HG03521 (cell line): ENCODE measurements around the gene XIRP1.
"Not testable (repeated sequence)": the region's sequence is repeated elsewhere in the genome, so short reads cannot be mapped to it uniquely, and the experiment has no call there.

Experiments
- ATAC-seq: cut with Tn5 transposase; IDR thresholded peaks from one replicate; pipeline ENCODE4 v1.9.1; 2021; ENCODE audit warnings: mild to moderate bottlenecking, moderate library complexity; ENCODE audit not compliant: unreplicated experiment

XIRP1 gene

DNA sequence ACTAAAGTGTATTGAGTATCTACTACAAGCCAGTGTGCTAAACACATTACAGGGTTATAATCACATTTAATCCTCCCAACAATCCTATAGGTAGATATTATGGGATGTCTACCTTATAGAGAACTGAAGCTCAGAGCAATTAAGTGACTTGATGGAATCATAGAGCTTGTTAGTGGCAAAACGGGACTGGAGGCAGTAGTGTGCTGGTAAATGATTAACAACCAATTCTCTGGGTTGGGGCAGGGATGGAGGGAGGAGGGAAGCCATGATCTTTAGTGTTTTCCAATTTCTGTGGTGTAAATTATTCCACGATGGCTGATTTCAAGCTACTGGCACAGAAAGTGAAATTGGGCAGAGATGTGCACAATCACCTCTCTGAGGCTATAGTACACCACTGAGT, 20.5 kb downstream of the XIRP1 start:
- no peak for ATAC-seq

DNA sequence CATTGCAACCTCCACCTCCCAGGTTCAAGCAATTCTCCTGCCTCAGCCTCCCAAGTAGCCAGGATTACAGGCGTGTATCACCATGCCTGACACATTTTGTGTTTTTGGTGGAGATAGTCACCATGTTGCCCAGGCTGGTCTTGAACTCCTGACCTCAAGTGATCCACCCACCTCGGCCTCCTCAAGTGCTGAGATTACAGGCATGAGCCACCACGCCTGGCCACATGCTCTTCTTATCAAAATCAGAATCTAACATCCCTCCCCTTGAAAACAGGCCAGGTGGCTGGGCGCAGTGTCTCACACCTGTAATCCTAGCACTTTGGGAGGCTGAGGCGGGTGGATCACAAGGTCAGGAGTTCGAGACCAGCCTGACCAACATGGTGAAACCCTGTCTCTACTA, 21.5 kb downstream of the XIRP1 start:
- ATAC-seq, result not testable (repeated sequence)

DNA sequence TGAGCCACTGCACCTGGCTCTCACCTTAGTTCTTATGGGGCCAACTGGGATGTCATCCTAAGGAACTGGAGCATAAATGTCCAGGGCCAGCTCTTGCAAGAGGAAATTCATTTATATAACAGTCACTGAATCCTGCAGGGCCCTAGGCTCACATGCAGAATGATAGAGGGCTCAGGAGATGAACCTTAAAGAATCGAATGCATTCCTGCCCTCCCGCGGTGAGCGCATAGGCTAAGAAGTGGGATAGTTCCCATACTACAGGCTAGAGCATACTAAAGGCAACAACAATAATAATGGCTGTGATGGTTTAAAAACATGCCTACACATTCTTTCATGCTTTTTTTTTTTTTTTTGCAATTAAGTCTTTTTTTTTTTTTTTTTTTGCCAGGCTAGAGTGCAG, 21.9 kb downstream of the XIRP1 start:
- ATAC-seq, result no peak

DNA sequence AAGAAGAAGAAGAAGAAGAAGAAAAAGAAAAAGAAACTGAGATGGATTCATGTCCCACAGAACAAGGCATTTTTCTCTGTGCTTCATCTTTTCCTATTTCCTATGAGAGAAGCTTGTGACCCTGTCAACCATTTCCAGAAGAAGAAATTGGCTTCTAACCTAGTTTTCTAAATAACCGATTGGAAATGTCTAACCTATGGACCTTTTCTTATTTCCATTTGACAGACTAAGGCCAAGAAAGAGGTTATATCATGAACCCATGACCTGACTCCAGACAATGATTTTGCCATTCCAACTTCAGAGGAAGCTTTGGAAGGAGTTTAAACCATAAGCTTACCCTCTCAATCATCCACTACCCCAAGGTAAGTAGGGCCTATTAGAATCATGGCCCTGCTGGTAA, 22.7 kb downstream of the XIRP1 start:
- no peak for ATAC-seq

DNA sequence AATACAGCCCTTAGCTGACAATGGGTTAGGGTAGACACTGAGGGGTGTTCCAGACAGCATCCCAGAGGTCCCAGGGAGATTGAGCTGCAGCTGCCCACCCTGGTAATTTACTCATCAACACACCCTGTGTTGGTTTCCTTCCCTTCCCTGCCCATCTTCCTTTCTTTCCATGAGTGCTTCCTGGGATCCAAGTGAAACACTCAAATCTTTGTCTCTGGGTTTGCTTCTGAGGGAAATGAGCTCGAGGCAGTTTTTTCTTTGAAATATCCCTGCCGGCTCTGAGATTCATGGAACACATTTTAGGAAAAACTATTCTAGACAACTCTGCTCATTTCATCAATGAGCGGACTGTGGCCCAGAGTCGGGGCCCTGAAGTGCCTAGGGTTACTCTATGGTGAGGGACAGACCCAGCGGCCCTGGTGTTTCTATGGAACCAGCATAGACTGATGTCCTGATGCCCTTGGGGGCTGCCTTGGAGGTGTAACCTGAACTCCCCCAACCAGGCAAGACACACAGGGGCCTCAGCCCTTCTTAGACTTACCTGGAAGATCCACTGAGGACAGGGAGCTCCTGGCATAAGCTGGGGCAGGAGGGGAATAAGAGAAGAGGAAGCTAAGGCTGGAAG, 24.1 kb downstream of the XIRP1 start:
- ATAC-seq, result no peak

DNA sequence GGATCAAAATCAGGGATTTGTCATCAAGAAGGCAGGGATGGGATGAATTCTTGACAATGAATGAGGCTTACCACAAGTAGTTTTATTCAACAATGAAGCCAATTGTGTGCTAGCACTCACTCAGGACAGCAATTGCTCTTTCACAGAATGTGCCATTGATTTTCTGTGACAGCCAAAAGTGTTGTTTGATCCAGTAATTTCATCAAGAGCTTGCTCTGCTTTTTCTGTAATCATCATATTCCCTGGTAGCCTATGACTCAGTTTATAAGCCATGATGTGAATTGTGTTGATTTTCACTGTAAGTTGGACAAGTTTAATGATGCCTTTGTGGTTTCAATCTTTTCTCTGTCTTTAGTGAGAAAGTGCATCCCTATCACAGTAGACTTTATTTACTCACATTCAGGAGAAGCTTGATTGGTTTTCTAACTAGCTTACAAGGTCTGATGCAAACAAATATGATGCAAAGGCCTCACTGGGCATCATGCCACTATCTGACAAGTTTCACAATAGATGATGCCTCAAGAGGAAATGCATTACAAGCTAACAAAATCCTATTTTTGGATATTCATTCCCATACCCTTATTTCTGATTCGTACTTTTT, 25.4 kb downstream of the XIRP1 start:
- no peak for ATAC-seq

DNA sequence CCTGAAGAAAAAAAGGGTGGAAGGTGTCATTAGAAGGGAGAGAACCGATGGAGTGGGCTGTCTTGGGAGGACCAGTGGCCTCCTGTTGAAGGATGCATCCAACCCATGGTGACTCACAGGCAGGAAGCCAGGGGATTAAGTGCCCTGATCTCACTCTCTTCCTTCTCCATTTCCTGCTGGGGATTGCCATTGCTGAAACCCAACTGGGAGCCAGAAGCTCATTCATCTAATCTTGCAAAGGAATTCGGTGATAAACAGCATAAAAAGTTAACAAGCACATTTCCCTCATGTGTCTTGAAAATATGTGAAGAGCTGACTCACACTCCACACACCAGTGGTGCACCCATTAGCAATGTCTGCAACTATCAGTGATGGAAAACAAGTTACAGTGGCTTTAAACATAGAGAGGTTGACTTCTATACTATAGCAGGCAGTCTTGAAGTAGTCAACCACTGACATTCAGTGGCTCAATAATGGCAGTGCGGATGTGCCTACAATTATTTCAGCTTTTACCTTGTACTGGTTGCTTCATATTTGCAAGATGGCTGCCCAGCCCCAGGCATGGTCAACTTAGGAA, 26.2 kb downstream of the XIRP1 start:
- ATAC-seq, result no peak

DNA sequence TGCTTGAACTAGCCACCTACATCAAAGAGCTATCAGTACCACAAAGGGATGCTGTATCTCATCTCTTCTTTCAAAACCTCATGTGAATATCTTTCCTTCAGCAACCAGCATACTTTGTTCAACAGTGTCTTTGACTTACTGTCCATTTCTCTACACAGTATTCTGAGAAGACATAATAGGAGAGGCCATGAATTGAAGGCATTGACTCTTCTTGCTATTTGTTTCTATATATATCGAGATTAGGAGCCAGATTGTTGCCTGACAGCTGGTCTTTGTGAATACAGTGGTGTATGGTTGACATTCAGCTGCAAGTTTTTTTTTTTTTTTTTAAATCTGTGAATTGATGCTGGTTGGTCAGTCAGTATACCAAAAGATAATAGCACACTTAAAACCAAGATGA, 26.9 kb downstream of the XIRP1 start:
- ATAC-seq, result no peak

DNA sequence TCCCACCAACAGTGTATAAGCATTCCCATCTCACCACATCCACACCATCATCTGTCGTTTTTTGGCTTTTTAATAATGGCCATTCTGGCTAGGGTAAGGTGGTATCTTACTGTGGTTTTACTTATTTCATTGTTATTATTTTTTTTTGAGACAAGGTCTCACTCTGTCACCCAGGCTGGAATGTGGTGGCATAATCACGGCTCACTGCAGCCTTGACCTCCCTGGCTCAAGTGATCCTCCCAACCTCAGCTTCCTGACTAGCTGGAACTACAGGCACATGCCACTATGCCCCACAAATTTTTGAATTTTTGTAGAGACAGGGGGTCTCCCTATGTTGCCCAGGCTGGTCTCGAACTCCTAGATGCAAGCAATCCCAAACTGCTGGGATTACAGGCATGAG, 28.0 kb downstream of the XIRP1 start:
- ATAC-seq, result no peak

DNA sequence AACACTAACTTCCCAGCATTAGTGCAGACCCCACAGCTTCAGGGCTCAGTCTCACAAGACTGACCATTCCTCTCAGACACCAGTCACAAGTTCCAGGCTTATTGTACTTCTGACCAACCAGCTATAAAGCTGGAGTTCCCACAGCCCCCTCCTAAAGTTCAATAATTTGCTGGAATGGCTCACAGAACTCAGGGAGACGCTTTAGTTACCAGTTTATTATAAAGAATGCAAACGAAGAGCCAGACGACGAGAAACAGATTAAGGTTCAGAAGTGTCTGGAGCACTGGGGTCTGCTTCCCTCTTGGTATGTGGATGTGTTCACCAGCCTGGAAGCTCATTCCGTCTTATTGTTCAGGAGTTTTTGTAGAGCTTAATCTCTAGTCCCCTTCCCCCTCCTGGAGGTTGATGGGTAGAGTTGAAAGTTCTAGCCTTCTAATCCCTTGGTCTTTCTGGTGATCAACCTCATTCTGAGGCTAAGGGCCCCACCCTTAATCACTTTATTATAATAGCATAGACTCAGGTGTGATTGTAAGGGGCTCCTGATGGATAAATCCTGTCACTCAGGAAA, 34.2 kb downstream of the XIRP1 start:
- no peak for ATAC-seq

DNA sequence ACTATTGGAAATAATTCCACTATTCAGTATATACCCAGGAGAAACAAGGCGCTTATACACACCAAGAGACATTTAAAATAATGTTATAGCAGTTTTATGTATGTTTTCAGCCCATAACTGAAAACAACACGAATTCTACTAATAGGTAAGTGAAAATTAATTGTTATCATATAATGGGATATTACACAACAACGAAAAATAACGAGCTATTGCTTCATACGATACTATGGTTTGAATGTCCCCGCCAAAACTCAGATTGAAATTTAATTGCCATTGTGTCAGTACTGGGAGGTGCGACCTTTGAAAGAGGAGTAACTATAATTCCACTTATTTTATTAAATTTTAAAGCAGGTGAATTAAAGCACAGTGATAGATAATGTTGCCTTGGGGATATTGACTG, 35.0 kb downstream of the XIRP1 start:
- no peak for ATAC-seq

DNA sequence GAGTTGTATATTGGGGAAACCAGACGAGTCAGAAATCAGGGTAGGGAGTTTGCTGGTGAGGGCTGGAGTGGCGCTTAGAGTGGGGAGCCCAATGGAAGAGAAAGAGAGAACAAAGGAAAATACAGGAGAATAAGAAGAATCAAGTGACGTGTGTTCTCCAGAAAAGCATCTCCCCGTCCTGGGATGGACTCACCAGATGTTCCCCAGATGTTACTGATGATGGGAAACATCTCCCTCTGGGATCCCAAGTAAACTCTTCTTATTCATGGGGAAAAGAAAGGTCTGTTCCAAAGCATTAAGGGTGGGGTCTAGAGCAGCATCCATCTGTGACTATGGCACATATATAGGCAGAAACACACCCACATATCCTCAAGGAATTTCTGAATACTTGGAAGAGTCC, 36.0 kb downstream of the XIRP1 start:
- no peak for ATAC-seq

DNA sequence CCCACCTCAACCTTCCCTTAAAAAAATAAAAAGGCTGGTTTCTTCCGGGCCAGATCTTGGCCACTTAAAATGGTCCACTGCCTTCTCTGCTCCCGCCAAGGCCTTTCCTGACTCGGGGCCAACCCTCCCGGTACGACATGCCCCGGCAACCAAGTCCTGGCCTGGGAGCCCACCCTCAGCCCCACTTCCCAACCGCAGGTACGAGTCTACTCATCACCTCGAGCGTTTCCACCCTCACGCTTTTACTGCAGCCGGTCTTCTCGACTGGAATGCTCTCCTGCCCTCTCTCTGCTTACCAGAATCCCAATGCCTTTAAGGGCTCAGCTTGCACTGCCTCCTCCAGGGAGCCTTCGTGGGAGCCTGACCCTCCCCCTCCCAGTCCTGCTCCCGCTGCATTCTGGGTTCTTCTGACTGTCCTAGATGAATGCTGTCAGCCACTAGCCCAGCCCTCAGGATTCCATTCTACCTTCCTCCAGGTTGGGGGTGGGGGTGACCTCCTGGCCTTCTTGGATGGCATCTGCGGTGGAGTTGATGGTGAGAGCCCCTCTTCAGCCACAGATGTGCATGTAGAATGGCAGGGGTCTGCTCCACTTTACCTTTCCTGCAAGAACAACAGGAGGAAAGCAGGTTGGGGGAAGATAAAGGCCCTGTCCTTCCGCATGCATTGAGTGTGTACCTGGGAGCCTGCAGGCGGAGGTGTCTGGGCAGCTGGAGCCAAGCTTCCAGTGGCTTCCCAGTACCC, 37.9 kb downstream of the XIRP1 start:
- no peak for ATAC-seq

DNA sequence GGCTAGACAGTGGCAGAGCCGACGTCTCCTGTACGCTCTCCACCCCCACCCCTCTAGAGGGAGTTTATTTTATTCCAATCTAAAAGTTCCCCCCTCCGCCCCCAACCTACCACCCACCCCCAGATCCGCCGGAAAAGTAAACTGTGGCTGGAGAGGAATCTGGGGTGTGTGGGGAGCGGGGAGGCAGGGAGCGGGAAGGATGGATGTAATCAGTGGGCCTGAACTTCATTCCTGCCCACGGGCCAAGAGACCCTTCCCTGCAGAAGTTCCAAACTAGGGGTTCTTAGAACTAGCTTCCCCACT, 38.5 kb downstream of the XIRP1 start:
- no peak for ATAC-seq

DNA sequence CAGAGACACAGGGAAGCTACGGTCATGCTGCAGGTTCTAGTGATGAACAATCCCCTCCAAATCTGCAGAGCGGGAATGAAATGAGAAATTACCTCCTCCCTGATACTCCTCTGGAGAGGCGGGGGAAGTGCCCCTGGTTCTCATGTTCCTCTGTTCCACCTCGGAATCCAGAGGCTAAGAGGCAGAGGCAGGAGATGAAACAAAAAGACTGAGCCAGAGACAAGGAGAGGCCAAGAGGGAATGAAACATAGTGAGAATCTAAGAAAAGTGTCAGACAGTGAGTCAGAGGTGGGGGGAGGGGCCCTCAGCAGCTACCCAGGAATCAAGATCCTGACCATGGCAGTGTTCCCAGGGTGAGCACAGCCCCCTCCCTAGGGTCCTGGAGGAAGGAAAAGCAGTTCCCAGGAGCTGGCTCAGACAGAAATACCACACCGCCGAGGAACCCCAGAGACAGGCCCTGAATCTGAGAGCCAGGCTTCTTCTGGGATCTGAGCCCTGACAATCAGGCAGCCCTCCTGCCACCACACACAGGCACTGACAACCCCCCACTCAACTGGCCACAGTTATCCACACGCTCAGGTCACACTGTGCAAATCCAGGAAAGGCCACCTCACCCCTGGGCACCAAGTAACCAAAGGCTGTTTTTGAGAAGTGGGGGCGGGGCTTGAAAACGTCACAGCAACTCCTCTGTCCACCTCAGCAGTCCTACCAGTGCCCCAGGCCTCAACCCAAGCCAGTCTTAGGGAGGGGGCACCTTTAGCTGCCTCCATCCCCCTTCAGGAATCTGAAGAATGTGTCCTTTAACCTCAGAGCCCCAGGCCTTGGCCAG, 41.4 kb downstream of the XIRP1 start:
- ATAC-seq, result no peak

DNA sequence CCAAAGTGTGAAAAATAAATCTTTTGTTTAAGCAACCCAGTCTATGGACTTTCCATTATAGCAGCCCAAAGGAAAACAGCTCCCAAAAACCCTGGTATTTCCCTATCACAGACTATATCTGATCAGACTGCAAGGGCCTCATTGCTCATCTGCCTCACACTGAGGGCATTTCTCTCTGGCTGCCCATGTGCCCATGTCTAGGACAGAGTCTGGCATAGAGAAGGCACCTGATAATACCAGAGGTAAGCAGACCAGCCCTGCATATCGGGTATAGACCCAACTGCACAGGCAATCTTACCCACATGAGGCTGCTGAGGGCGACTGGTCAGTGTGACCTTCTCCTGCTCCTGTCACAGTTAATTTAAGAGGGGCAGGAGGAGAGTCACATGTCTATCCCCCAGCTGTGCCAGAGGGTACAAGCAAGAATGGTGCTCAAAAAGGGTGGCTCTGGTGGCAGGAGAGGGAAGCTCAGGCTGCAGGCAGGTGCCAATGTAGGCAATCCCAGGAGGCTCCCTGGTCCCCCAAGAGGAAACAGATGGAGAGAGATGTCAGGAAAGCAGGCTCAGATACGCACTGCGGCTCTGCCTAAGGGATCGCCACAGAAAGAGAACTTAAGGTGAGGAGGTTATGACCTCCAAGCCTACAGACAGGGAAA, 42.1 kb downstream of the XIRP1 start:
- no peak for ATAC-seq

DNA sequence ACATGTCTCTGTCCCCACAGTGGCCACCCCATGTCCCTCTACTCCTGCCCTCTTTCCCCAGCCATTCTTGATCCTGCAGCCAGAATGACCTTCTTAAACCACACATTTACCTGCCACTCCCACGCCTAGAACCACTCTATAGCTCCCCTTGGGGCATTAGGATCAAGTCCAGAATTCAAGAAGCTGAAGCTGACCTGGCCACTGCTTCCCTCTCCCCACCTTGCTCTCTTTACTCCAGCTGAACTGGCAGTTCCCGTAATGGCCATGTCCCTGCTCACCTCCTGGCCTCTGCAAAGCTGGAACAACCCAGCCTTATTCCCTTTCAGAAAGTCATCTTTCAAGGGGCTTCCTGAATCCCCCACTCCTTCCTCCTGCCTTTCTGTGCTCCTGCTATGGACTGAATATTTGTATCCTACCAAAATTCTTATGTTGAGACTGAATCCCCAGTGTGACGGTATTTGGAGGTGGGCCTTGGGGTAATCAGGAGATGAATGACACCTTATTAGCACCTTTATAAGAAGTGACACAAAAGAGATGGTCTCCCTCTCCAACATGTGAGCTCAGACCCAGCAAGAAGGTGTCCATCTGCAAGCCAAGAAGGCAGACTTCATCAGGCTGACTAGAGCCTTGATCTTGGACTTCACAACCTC, 42.8 kb downstream of the XIRP1 start:
- ATAC-seq, result no peak

DNA sequence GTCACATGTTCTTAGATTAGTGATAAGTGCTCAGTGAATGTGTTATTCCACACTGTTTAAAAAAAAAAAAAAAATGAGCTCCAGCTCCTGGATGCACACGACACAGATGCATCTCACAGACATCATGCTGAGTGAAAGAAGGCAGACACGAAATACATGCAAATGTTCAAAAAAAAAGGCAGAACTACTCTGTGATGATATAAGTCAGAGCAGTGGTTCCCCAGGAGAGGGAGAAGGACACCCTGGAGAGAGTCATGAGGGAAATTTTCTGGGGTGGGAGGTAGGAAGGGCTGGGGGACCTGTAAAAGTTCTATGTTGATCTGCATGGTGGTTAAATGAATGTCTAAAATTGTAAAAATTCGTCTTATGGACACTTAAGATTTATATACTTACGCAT, 43.3 kb downstream of the XIRP1 start:
- no peak for ATAC-seq

DNA sequence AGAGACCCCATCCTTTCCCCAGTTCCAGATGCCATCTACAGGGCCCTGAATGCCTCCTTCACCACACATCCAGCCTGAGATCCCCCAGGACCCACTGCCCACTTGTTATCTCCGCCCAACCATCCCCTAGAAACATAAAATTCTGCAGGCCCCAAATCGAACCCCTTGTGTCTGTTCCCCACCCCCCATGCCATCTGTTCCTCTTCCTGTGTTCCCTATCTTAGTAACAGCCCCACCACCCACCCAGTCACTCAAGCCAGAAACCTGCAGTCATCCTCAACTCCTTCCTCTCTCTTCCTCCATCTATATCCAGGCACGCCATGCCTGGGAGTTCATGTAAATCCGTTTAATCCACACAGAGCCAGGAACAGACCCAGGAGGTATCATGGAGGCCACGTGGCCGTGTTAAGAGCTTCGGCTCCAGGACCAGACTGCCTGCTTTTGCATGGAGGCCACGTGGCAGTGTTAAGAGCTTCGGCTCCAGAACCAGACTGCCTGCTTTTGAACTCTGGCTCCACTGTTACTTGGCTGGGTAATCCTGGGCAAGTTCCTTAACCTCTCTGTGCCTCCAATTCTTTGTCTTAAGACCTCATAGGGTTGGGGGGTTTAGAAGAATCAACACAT, 43.8 kb downstream of the XIRP1 start:
- no peak for ATAC-seq
